SJSA1 (cell line): ENCODE measurements around the gene GRAMD4. TPM values are rescaled to one million over a fixed set of nuclear protein-coding genes. Genes with fewer than 3 reads are reported as not detected.

Experiments used
- DNase-seq, 2 experiments: peaks; one replicate each; pipeline ENCODE4 v3.0.0-alpha.2; 2015 to 2020; ENCODE audit warnings: low spot score in 2 of 2, low read depth in 1 of 2
- H3K27ac ChIP-seq: fragments of 250-450 bp; sonication (Bioruptor Pico); 2 replicates; pipeline ENCODE4 v1.5.1; 2020; ENCODE audit warnings: mild to moderate bottlenecking, moderate library complexity
- H3K27me3 ChIP-seq: fragments of 250-450 bp; sonication (Bioruptor Pico); replicated peaks from 2 replicates; pipeline ENCODE4 v1.5.1; 2020; ENCODE audit warnings: mild to moderate bottlenecking, moderate library complexity
- H3K36me3 ChIP-seq: fragments of 250-450 bp; sonication (Bioruptor Pico); 2 replicates; pipeline ENCODE4 v1.5.1; 2020; ENCODE audit warnings: mild to moderate bottlenecking
- H3K4me1 ChIP-seq: fragments of 250-450 bp; sonication (Bioruptor Pico); replicated peaks from 2 replicates; pipeline ENCODE4 v1.6.1; 2021; ENCODE audit warnings: mild to moderate bottlenecking
- H3K4me3 ChIP-seq: fragments of 250-450 bp; sonication (Bioruptor Pico); 2 replicates; pipeline ENCODE4 v1.5.1; 2020; ENCODE audit warnings: mild to moderate bottlenecking
- H3K9me3 ChIP-seq: fragments of 250-450 bp; sonication (Bioruptor Pico); replicated peaks from 2 replicates; pipeline ENCODE4 v1.5.1; 2020; ENCODE audit warnings: mild to moderate bottlenecking
- total RNA-seq: library from RNA; depleted of rRNA; stranded (reverse); fragments of >200 nt; shearing (Covaris generic); gene quantifications from 2 replicates; pipeline ENCODE4 v1.2.3, GENCODE V29; 2014; rRNA removed

GRAMD4 gene, protein sequence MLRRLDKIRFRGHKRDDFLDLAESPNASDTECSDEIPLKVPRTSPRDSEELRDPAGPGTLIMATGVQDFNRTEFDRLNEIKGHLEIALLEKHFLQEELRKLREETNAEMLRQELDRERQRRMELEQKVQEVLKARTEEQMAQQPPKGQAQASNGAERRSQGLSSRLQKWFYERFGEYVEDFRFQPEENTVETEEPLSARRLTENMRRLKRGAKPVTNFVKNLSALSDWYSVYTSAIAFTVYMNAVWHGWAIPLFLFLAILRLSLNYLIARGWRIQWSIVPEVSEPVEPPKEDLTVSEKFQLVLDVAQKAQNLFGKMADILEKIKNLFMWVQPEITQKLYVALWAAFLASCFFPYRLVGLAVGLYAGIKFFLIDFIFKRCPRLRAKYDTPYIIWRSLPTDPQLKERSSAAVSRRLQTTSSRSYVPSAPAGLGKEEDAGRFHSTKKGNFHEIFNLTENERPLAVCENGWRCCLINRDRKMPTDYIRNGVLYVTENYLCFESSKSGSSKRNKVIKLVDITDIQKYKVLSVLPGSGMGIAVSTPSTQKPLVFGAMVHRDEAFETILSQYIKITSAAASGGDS
- 5.8 and 6.9 TPM in 2 replicates for total RNA-seq

DNA sequence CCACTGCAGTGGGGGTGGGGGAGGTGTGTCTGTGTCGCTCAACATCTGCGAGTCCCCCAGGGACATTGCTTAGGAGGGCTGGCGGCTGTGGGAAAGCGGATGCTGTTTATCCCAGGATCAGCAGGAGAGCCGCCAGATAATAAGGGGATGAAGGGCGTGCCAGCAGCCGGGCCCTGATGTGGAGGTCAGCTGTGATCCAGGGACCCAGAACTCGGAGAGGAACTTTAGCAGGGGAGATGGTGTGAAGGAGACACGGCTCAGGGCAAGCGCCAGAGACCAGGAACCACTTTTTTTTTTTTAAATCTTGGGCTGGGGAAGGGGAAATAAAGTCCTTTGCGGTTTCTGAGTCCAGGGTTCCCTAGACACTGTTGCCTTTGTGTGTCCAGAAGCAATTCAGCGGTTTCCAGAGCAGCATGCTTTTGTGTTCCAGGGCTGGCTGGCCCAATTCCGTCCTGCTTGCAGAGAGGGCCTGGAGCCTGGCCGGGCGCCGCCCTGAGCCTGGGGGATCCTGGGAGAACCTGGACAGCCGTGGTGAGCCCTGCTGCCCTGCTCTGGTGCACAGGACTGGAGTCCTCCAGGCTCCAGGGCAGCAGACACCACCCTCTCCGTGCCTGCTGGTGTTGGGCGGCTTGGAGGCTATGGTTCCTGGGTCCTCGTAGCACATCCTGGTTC lies at the start of gene GRAMD4:
TSS of gene GRAMD4 (plus strand) at position 557 of the 672 bp plus-strand sequence. CDS start 6,414 bp downstream, outside the sequence.
- no peaks in the 10 kb centered on the region for H3K36me3 ChIP-seq
- no peak within 1 kb of the TSS for H3K4me3 ChIP-seq
- H3K4me1 ChIP-seq: no peaks in the 10 kb centered on the region
- no peaks in the 10 kb centered on the region for H3K9me3 ChIP-seq
- H3K27ac ChIP-seq: no peak within 1 kb of the TSS
- DNase-seq: no peak
- H3K27me3 ChIP-seq: no peaks in the 10 kb centered on the region

DNA sequence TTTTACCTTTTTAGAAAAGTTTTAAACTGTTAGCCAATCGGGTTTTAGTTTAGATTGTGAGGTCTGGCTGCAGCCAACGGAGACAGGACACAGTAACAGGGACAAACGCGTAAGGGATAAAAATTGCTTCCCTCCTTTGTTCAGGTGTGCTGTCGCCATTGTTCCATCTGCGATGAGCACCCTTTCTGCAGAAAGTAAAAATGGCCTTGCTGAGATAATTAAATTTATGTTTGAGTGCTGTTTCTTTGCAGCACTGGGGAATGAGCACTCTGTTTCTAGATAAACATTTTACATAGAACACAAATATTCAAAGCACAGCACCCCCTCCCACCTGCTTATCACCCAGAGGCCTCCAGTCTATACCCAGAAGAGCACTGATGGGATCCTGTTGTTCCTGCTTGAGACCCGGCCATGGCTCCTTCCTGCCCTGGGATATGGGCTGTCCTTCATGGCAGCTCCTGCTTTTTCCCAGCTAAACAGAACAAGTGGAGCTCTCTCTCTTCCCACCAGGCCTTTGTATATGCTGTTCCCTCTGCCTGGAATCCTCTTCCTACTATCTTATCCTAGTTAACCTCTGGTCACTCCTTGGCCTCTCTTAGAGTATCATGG lies 48.4 kb upstream of the GRAMD4 start:
- no peaks in the 10 kb centered on the region for H3K36me3 ChIP-seq
- peaks cover 6% of the 10 kb centered on the region for H3K4me1 ChIP-seq
- DNase-seq: no peak

DNA sequence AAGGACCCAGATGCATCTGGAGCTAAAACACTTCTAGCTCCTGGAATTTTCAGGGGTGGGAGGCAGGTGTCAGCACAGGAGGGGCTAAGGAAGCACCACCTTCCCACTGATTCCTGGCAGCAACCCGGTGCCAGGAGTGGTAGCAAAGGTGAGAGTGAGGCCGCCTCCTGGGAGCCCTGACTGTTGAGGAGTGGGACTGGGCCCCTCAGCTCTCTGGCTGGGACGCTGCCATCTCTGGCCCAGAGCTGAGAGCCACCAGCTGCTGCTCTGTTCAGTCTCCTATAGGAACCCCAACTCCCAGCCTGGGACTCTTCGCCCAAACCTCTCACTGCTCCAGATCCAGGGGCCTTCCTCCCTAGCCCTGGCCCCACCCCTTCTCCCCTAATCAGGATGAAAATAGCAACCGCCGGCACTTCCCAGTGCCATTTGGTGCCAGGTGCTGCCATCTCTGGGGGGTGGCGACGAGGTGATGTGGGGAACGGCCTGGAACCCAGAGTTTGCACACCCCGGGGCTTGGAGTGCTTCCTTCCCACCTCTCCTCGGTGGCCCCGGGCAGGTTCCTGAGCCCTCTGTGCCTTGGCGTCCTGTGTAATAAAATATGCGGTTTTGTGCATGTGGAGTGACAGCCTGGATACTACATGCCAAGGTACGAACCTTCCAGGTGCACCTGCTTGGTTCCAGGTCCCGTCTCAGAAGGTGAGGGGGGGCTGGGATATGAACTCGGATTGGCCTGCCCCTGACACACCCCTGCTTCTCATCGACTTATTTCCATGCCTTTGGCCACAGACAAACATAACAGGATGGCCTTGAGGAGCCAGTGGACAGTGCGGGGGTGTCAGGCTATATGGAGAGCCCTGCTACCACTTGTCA lies 47.0 kb upstream of the GRAMD4 start:
- no peak for DNase-seq
- Histone ChIP-seq H3K36me3 (no peaks in the 10 kb centered on the region), H3K27ac (no peak overlapping the region), H3K27me3 (no peaks in the 10 kb centered on the region), H3K9me3 (no peaks in the 10 kb centered on the region), H3K4me3 (no peak overlapping the region), H3K4me1 (peaks cover 15% of the 10 kb centered on the region)

More for the DNA sequence above, 48.4 kb upstream of the GRAMD4 start:
- Histone ChIP-seq H3K27ac (no peak overlapping the region), H3K27me3 (no peaks in the 10 kb centered on the region), H3K9me3 (no peaks in the 10 kb centered on the region), H3K4me3 (no peak overlapping the region)

DNA sequence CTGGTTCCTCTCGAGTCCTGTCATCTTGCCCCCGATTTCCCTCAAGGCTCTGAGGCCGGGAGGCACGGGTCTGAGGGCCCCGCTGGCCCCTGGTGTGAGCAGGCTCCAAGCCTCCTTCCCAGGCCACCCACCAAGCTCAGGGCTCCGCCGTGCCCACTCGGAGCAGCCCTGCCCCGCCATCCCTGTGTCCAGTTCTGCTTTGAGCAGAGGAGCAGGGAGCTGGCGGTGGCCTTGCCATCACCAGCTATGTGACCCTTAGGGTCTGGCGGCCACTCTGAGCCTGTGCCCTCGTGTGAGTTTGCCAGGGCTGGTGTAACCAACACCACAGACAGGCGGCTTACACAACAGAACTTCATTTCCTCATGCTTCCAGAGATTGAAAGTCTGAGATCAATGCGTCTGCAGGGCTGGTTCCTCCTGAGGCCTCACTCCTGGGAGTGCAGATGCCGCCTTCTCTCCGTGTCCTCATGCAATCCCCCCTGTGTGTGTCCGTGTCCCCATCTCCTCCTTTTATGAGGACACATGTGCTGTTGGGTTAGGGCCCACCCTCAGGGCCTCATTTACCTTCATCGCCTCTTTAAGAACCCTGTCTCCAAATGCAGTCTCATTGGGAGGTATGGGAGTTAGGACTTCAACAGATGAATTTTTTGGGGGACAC lies 46.3 kb upstream of the GRAMD4 start:
- Histone ChIP-seq H3K27ac (no peak overlapping the region), H3K9me3 (no peaks in the 10 kb centered on the region), H3K4me3 (no peak overlapping the region), H3K4me1 (peaks cover 19% of the 10 kb centered on the region), H3K36me3 (no peaks in the 10 kb centered on the region), H3K27me3 (no peaks in the 10 kb centered on the region)
- DNase-seq: no peak

DNA sequence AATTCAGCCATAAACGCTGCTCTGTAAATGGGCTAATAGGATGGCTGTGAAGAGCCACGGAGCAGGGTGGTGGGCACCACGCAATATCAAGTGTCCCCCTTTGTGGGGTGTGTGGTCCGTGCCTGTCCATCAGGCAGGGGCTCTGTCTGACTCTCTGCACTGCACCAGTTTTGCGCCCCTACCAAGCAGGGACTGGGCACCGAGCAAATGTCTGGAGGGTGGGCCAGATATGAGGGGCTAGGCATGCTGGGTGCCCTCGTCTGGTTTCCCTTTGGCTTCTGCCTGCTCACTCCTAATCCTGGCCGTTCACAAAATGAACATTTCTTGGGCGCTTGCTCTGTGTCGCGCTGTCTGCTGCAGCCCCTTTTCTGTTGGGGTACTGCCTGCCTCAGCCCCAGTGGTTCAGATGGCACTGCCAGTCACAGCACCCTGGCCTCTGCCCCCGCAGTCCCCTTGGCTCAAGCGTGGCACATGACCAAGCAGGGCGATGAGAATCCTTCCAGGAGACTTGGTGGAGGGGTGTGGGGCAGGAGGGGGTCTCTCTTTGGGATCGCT lies 45.7 kb upstream of the GRAMD4 start:
- Histone ChIP-seq H3K27ac (no peak overlapping the region), H3K27me3 (no peaks in the 10 kb centered on the region), H3K36me3 (no peaks in the 10 kb centered on the region), H3K4me3 (no peak overlapping the region), H3K4me1 (peaks cover 19% of the 10 kb centered on the region), H3K9me3 (no peaks in the 10 kb centered on the region)
- no peak for DNase-seq

DNA sequence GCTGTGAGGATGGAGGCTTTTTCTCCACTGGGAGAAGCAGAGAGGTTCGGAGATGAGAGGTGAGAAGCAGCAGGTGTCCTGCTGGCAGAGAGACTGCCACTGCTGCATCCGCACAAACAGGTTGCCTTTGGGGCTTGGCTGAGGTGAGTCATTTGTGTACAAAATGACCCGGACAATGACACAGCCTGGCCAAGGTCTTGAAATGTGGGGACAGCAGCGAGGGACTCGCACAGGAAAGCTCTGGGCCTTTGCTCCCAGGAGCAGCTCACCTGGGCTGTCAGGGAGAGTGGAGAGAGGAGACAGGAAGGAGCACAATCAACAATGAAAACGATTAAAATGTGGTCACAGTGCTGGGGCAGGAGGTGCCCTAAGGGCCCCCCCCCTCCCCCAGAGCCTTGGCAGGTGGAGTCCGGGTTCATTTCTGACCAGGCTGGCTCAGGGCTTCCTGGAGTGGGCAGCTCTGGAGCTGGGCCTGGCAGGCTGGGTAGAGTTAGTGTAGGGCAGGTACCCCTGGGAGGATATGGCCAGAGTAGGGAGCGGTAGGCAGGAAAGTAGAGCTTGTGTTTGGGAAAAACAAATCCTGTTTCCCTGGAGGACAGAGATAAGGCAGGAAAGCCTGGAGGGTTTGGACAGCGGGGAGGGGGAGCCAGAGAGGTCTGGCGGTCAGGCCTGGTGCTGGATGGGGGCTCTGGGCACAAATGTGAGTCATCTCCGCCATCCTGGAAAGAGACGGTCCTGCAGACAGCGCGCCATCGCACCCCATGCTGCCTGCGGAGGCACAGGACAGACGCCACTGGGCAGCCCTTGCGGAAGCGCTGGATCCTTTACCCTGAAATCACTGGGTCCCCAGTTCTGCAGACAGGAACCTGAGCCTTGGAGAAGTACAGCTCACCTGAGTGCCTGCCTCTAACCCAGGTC lies 44.9 kb upstream of the GRAMD4 start:
- H3K27me3 ChIP-seq: no peaks in the 10 kb centered on the region
- no peak overlapping the region for H3K4me3 ChIP-seq
- H3K4me1 ChIP-seq: peaks cover 19% of the 10 kb centered on the region
- no peaks in the 10 kb centered on the region for H3K9me3 ChIP-seq
- no peak for DNase-seq
- no peak overlapping the region for H3K27ac ChIP-seq
- H3K36me3 ChIP-seq: no peaks in the 10 kb centered on the region

DNA sequence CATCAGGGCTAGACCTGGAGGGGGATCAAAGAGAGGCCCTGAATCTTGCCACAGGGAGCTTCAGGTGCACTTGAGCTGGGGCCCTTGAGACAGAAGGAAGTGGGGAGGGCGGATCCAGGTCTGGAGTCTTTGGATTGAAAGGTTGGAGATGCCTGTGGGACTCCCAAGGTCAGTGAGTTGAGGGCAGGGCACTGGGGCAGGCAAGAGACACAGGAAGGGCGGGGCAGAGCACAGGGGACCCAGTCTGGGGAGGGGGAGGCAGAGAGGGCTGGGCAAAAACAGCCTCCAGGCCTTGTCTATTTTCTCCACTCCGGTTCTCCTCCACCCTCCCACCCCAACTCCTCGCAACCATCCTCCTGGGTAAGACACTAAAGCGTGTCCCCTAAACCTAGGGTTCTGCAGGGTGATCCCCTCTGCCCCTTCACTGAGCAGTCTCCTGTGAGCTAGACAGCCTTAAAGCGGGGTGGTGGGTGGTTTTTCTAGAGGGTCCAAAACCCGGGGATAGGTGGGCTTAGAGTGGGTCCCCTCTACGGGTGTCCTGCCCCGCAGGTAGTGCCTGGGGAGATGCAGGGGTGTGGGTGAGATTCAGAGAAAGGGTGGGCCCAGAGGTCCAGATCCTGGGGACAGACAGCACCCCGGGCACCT lies 44.2 kb upstream of the GRAMD4 start:
- Histone ChIP-seq H3K36me3 (no peaks in the 10 kb centered on the region), H3K4me3 (peak overlapping the region; percentile 53), H3K4me1 (peaks cover 19% of the 10 kb centered on the region), H3K9me3 (no peaks in the 10 kb centered on the region), H3K27ac (no peak overlapping the region), H3K27me3 (no peaks in the 10 kb centered on the region)
- DNase-seq: no peak

DNA sequence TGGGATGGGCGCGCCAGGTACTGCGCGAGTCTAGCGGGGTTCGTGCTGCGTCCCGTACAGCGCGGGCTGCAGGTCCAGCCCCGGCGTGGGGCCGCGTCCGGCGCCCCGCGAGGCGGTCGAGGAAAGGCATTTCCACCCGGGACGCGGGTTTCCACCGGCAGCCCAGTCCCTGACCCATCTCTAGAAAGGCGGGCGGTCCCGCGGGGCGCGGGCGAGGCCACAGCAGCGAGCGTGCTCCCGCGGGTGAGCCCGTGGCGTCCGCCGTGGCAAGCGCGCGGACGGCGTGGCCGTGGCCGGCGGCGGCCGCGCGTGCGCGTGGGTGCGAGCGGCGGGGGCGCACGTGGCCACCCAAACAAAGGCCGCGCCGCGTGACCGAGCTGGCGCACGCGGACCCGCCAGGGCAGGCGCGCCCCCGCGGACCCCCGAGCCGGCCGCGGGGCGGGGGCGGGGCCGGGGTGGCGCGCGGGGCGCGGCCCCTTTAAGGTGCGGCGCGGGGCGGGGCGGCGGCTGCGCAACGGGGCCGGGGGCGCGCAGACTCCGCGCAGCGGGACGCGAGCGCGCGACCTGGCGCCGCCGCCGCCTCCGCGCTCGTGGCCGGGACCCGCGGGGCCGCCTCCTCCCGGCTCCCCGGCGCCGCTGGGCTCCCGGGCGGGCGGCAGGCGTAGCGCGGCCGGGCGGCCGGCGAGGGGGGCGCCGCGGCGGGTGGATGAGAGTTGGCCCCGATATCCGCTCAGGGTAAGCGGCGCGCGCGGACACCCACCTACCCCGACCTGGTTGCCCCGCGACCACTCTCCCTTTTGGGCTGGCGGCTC lies 43.4 kb upstream of the GRAMD4 start:
- H3K4me3 ChIP-seq: peak overlapping the region; percentile 53
- peaks cover 19% of the 10 kb centered on the region for H3K4me1 ChIP-seq
- H3K27ac ChIP-seq: no peak overlapping the region
- no peaks in the 10 kb centered on the region for H3K27me3 ChIP-seq
- H3K9me3 ChIP-seq: no peaks in the 10 kb centered on the region
- no peak for DNase-seq
- no peaks in the 10 kb centered on the region for H3K36me3 ChIP-seq

DNA sequence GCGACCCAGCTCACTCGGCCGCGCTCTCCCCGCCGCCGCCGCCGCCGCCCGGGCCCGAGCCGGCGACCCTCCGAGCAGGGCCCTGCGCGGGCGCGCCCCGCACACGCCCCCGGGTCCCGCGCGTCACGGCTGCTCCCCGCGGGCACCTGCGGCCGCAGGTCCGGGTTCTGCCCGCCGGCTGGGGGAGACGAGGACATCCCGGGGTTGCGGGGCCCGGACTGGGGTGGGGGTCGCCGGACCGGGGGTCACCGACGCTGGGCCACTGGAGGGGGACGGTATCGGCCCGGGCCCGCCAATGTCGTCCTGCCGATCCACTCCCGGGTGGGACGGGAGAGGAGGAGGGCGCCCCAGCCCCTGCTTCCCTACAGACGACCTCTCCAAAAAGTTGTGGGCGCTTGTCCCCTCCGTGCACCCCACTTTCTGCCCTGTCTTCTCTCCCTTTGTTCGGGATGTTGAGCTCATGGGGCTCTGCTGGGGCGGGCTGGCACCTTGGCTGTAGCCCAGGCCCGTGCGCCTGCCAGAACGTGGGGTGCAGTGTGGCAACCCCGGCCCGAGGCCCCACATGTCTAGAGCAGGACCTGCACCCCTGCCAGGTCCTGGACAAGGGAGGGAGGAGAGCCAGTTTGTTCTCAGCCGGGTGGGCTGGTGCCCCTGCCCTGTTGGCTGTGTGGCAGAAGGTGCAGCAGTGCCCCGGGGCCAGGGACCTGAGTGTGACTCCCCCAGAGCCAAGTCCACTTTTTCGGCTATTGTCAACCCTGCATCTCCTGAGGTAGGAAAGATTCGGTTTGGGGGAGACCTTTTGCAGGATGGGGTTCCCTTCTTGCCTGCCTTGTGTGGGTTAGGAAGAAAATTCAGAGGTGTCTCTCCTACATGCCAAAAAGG lies 42.6 kb upstream of the GRAMD4 start:
- H3K4me1 ChIP-seq: peaks cover 19% of the 10 kb centered on the region
- H3K36me3 ChIP-seq: no peaks in the 10 kb centered on the region
- no peak for DNase-seq
- H3K27me3 ChIP-seq: no peaks in the 10 kb centered on the region
- no peak overlapping the region for H3K27ac ChIP-seq
- H3K9me3 ChIP-seq: no peaks in the 10 kb centered on the region
- H3K4me3 ChIP-seq: peak overlapping the region; percentile 53

DNA sequence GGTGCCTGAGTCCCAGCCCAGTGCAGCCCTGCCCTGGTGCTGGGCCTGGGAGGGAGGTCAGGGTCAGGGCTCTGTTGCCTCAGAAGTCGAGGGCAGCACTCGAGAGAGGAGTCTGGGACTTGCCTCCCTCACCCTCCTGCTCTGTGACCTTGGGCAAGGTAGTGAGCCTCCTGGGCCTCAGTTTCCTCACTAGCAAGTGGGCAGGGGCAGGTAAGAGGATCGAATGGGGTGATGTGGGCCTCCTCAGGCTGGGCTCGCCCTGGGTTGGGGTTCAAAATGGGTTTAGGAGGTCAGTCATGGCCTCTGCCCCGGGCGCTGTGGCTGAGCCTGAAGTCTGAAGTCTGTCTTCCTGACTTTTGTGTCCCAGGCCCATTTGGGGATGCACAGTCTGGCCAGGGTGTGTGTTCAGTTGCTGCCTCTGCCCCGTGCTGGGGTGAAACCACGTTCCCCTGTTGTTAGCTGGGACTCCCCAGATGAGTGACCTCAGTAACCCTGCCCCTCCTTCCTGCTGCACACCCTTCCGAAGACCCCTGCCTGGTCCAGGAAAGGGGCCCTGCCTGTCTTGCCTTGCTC lies 41.8 kb upstream of the GRAMD4 start:
- DNase-seq: no peak
- no peaks in the 10 kb centered on the region for H3K27me3 ChIP-seq
- no peak overlapping the region for H3K4me3 ChIP-seq
- H3K36me3 ChIP-seq: no peaks in the 10 kb centered on the region
- H3K4me1 ChIP-seq: peaks cover 20% of the 10 kb centered on the region
- H3K9me3 ChIP-seq: no peaks in the 10 kb centered on the region
- no peak overlapping the region for H3K27ac ChIP-seq
